ENCODE data around the gene CCDC187. TPM values are rescaled to one million over a fixed set of nuclear protein-coding genes. Genes with fewer than 3 reads are reported as not detected.
A peak's percentile ranks its signal among the peaks of the same experiment; 100 is the strongest.

The CCDC187 gene
- total RNA-seq, 1 experiment from 2014 or later, result not detected

GRCh38 chr9:136308006-136308701 lies 4.3 kb upstream of the CCDC187 start:
- in situ Hi-C loops (cut with HindIII; ENCODE audit: low pct_unique_long_range_greater_than_20kb, low sequenced_read_pairs), result no loop called here
- no peak for DNase-seq (ENCODE audit: low read depth, low spot score)

- in situ Hi-C loops (cut with HindIII; ENCODE audit: low pct_unique_long_range_greater_than_20kb, low sequenced_read_pairs), result no loop called here
- DNase-seq (ENCODE audit: low read depth, low spot score), result no peak
These were observed 3.4 kb upstream of the CCDC187 start for GRCh38 chr9:136307215-136307750.

- in situ Hi-C loops (cut with HindIII; ENCODE audit: low pct_unique_long_range_greater_than_20kb, low sequenced_read_pairs), result no loop called here
- DNase-seq (ENCODE audit: low read depth, low spot score), result peak; percentile 28
These were observed 2.6 kb upstream of the CCDC187 start for GRCh38 chr9:136306211-136307208.

- no peak for DNase-seq (ENCODE audit: low read depth, low spot score)
- in situ Hi-C loops (cut with HindIII; ENCODE audit: low pct_unique_long_range_greater_than_20kb, low sequenced_read_pairs), result no loop called here
These were observed 1.9 kb upstream of the CCDC187 start for GRCh38 chr9:136305804-136306203.

GRCh38 chr9:136304981-136305380 lies 1.1 kb upstream of the CCDC187 start:
- in situ Hi-C loops (cut with HindIII; ENCODE audit: low pct_unique_long_range_greater_than_20kb, low sequenced_read_pairs), result no loop called here
- DNase-seq (ENCODE audit: low read depth, low spot score), result no peak

GRCh38 chr9:136304456-136304855 lies 562 bp upstream of the CCDC187 start:
- in situ Hi-C loops (cut with HindIII; ENCODE audit: low pct_unique_long_range_greater_than_20kb, low sequenced_read_pairs), result no loop called here
- no peak for DNase-seq (ENCODE audit: low read depth, low spot score)

GRCh38 chr9:136303066-136303824 lies 649 bp downstream of the CCDC187 start:
- in situ Hi-C loops (cut with HindIII; ENCODE audit: low pct_unique_long_range_greater_than_20kb, low sequenced_read_pairs), result no loop called here
- no peak for DNase-seq (ENCODE audit: low read depth, low spot score)

- no peak for DNase-seq (ENCODE audit: low read depth, low spot score)
- in situ Hi-C loops (cut with HindIII; ENCODE audit: low pct_unique_long_range_greater_than_20kb, low sequenced_read_pairs), result no loop called here
These were observed 1.4 kb downstream of the CCDC187 start for GRCh38 chr9:136302527-136302926.

GRCh38 chr9:136300866-136301265 lies 3.0 kb downstream of the CCDC187 start:
- in situ Hi-C loops (cut with HindIII; ENCODE audit: low pct_unique_long_range_greater_than_20kb, low sequenced_read_pairs), result no loop called here
- DNase-seq (ENCODE audit: low read depth, low spot score), result no peak

GRCh38 chr9:136300016-136300545 lies 3.8 kb downstream of the CCDC187 start:
- in situ Hi-C loops (cut with HindIII; ENCODE audit: low pct_unique_long_range_greater_than_20kb, low sequenced_read_pairs), result no loop called here
- DNase-seq (ENCODE audit: low read depth, low spot score), result no peak

GRCh38 chr9:136299541-136299940 lies 4.4 kb downstream of the CCDC187 start:
- in situ Hi-C loops (cut with HindIII; ENCODE audit: low pct_unique_long_range_greater_than_20kb, low sequenced_read_pairs), result no loop called here
- no peak for DNase-seq (ENCODE audit: low read depth, low spot score)

- in situ Hi-C loops (cut with HindIII; ENCODE audit: low pct_unique_long_range_greater_than_20kb, low sequenced_read_pairs), result no loop called here
- no peak for DNase-seq (ENCODE audit: low read depth, low spot score)
These were observed 4.8 kb downstream of the CCDC187 start for GRCh38 chr9:136299116-136299515.

GRCh38 chr9:136297766-136298735 lies 5.8 kb downstream of the CCDC187 start:
- in situ Hi-C loops (cut with HindIII; ENCODE audit: low pct_unique_long_range_greater_than_20kb, low sequenced_read_pairs), result no loop called here
- DNase-seq (ENCODE audit: low read depth, low spot score), result no peak

- in situ Hi-C loops (cut with HindIII; ENCODE audit: low pct_unique_long_range_greater_than_20kb, low sequenced_read_pairs), result no loop called here
- DNase-seq (ENCODE audit: low read depth, low spot score), result no peak
These were observed 6.7 kb downstream of the CCDC187 start for GRCh38 chr9:136297016-136297691.

- DNase-seq (ENCODE audit: low read depth, low spot score), result no peak
- in situ Hi-C loops (cut with HindIII; ENCODE audit: low pct_unique_long_range_greater_than_20kb, low sequenced_read_pairs), result no loop called here
These were observed 7.4 kb downstream of the CCDC187 start for GRCh38 chr9:136296434-136297015.
